ENCODE measurements around the gene SETMAR. TPM values are rescaled to one million over a fixed set of nuclear protein-coding genes. Genes with fewer than 3 reads are reported as not detected.

SETMAR gene
- total RNA-seq, 1 donor from 2014 or later, result 15.3 TPM

DNA sequence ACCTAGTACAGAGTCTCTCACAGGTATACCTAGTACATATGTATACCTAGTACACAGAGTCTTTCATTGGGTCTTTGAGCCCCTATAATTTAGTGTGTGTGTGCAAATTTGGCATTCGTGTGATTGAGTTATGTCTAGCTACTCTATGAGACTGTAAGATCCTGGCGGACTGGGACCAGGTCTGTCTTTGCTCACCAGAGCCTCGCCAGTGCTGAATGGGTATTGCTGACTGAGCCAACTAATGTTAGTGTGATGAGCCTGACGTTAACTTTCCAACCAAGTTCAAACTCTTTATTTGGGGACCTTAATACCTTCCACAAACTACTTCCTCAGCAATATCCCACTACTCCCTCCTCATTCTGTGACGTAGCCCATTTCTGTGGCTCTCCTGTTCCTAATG is 35.6 kb downstream of the SETMAR start:
- no peaks in the 10 kb centered on the region for H3K9me3 Mint-ChIP-seq (ENCODE audit: unreplicated experiment)
- H3K36me3 Mint-ChIP-seq (ENCODE audit: low read depth, unreplicated experiment), result no peaks in the 10 kb centered on the region
- TF ChIP-seq, protein P1, sequence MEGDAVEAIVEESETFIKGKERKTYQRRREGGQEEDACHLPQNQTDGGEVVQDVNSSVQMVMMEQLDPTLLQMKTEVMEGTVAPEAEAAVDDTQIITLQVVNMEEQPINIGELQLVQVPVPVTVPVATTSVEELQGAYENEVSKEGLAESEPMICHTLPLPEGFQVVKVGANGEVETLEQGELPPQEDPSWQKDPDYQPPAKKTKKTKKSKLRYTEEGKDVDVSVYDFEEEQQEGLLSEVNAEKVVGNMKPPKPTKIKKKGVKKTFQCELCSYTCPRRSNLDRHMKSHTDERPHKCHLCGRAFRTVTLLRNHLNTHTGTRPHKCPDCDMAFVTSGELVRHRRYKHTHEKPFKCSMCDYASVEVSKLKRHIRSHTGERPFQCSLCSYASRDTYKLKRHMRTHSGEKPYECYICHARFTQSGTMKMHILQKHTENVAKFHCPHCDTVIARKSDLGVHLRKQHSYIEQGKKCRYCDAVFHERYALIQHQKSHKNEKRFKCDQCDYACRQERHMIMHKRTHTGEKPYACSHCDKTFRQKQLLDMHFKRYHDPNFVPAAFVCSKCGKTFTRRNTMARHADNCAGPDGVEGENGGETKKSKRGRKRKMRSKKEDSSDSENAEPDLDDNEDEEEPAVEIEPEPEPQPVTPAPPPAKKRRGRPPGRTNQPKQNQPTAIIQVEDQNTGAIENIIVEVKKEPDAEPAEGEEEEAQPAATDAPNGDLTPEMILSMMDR (IDR thresholded peaks at IDR 0.05; ENCODE audit: unreplicated experiment), result no peak
- peaks cover 2% of the 10 kb centered on the region for H3K27me3 Mint-ChIP-seq (ENCODE audit: unreplicated experiment)
- H3K4me3 Mint-ChIP-seq (ENCODE audit: unreplicated experiment), result no peak overlapping the region
- no peak for DNase-seq (ENCODE audit: low spot score)
- peaks cover 10% of the 10 kb centered on the region for H3K4me1 Mint-ChIP-seq (ENCODE audit: unreplicated experiment)
- H3K27ac Mint-ChIP-seq (ENCODE audit: unreplicated experiment), result no peak overlapping the region

- H3K27me3 Mint-ChIP-seq (ENCODE audit: unreplicated experiment), result peaks cover 2% of the 10 kb centered on the region
- TF ChIP-seq, protein P1 (IDR thresholded peaks at IDR 0.05; ENCODE audit: unreplicated experiment), result no peak
- H3K27ac Mint-ChIP-seq (ENCODE audit: unreplicated experiment), result no peak overlapping the region
- DNase-seq (ENCODE audit: low spot score), result no peak
- no peaks in the 10 kb centered on the region for H3K36me3 Mint-ChIP-seq (ENCODE audit: low read depth, unreplicated experiment)
- H3K4me1 Mint-ChIP-seq (ENCODE audit: unreplicated experiment), result peaks cover 10% of the 10 kb centered on the region
- no peak overlapping the region for H3K4me3 Mint-ChIP-seq (ENCODE audit: unreplicated experiment)
- H3K9me3 Mint-ChIP-seq (ENCODE audit: unreplicated experiment), result no peaks in the 10 kb centered on the region
Observed at GRCh38 chr3:4340077-4340410, 36.9 kb downstream of the SETMAR start.

GRCh38 chr3:4340411-4341335 is 37.5 kb downstream of the SETMAR start:
- no peak for DNase-seq (ENCODE audit: low spot score)
- TF ChIP-seq, protein P1 (IDR thresholded peaks at IDR 0.05; ENCODE audit: unreplicated experiment), result no peak
- H3K36me3 Mint-ChIP-seq (ENCODE audit: low read depth, unreplicated experiment), result no peaks in the 10 kb centered on the region
- no peak overlapping the region for H3K27ac Mint-ChIP-seq (ENCODE audit: unreplicated experiment)
- no peaks in the 10 kb centered on the region for H3K9me3 Mint-ChIP-seq (ENCODE audit: unreplicated experiment)
- peaks cover 10% of the 10 kb centered on the region for H3K4me1 Mint-ChIP-seq (ENCODE audit: unreplicated experiment)
- peaks cover 2% of the 10 kb centered on the region for H3K27me3 Mint-ChIP-seq (ENCODE audit: unreplicated experiment)
- no peak overlapping the region for H3K4me3 Mint-ChIP-seq (ENCODE audit: unreplicated experiment)

- Mint-ChIP-seq H3K27me3 (ENCODE audit: unreplicated experiment) (peaks cover 2% of the 10 kb centered on the region), H3K4me3 (ENCODE audit: unreplicated experiment) (no peak overlapping the region), H3K4me1 (ENCODE audit: unreplicated experiment) (peaks cover 10% of the 10 kb centered on the region), H3K36me3 (ENCODE audit: low read depth, unreplicated experiment) (no peaks in the 10 kb centered on the region), H3K27ac (ENCODE audit: unreplicated experiment) (no peak overlapping the region), H3K9me3 (ENCODE audit: unreplicated experiment) (no peaks in the 10 kb centered on the region)
- DNase-seq (ENCODE audit: low spot score), result no peak
- TF ChIP-seq, protein P1 (IDR thresholded peaks at IDR 0.05; ENCODE audit: unreplicated experiment), result no peak
Observed at GRCh38 chr3:4341336-4341675, 38.1 kb downstream of the SETMAR start.

DNA sequence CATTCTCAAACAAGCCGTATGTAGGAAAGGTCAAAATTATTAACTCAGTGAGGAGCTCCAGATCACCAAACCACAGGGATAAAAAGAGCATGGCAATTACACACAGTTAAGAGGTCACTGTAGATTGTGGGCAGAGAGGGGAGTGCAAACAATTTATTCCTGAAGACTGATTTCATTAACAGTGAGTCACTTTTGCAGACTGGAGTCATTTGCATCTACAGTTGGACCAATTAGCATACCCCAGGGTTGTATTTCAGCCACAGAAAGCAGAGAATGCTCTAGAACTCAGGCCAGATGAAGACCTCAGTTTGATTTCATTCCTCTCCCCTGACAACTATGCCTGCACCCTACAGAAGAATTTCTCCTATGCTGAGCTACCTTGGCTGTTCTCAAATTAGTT is 40.1 kb downstream of the SETMAR start:
- Mint-ChIP-seq H3K36me3 (ENCODE audit: low read depth, unreplicated experiment) (no peaks in the 10 kb centered on the region), H3K4me3 (ENCODE audit: unreplicated experiment) (no peak overlapping the region), H3K4me1 (ENCODE audit: unreplicated experiment) (peaks cover 3% of the 10 kb centered on the region), H3K27ac (ENCODE audit: unreplicated experiment) (no peak overlapping the region), H3K27me3 (ENCODE audit: unreplicated experiment) (no peaks in the 10 kb centered on the region), H3K9me3 (ENCODE audit: unreplicated experiment) (no peaks in the 10 kb centered on the region)
- DNase-seq (ENCODE audit: low spot score), result no peak
- TF ChIP-seq, protein P1 (IDR thresholded peaks at IDR 0.05; ENCODE audit: unreplicated experiment), result no peak
